H1 (cell line): ENCODE results near the gene PAK1IP1. TPM values are rescaled to one million over a fixed set of nuclear protein-coding genes. Genes with fewer than 3 reads are reported as not detected.

Experiments
- CTCF ChIA-PET: fragments of 300-600 bp; sonication (Branson Sonifier 250); formaldehyde crosslinking; loops from one replicate; lab custom pipeline; 2021; ENCODE audit not compliant: partially characterized antibody; lab: Charles Lee
- POLR2A ChIA-PET: fragments of 300-600 bp; sonication (Branson Sonifier 250); formaldehyde crosslinking; loops from one replicate; lab custom pipeline; 2021; ENCODE audit warnings: inconsistent platforms; ENCODE audit not compliant: partially characterized antibody; lab: Charles Lee
- DNase-seq, 2 experiments: peaks; one replicate each; pipeline versions ENCODE4 v3.0.0 to v3.0.0-alpha.2; 2010 to 2022; ENCODE audit warnings: low spot score in 2 of 2, low read depth in 1 of 2, mixed read lengths in 1 of 2
- FAIRE-seq: peaks from 2 replicates; lab custom pipeline; 2011; peaks lifted over from hg19 to GRCh38; lab: Jason Lieb, UNC
- H2AFZ ChIP-seq: 2 replicates; pipeline ENCODE4 v1.8.1; 2012; ENCODE audit warnings: low read length, inconsistent platforms
- H2AK5ac ChIP-seq: 2 replicates; pipeline ENCODE4 v1.6.1; 2013; ENCODE audit warnings: low read depth, low read length
- H2BK120ac ChIP-seq: replicated peaks from 2 replicates; pipeline ENCODE3; 2013; ENCODE audit warnings: low read depth, low read length, inconsistent platforms
- H2BK12ac ChIP-seq: 2 replicates; pipeline ENCODE4 v1.6.1; 2013; ENCODE audit warnings: low read depth, low read length
- H2BK15ac ChIP-seq: 2 replicates; pipeline ENCODE4 v1.6.1; 2013; ENCODE audit warnings: low read length
- H2BK20ac ChIP-seq: 2 replicates; pipeline ENCODE4 v1.6.1; 2013; ENCODE audit warnings: low read length
- H2BK5ac ChIP-seq: 2 replicates; pipeline ENCODE4 v1.6.1; 2013; ENCODE audit warnings: low read depth, low read length
- H3K14ac ChIP-seq: 2 replicates; pipeline ENCODE4 v1.6.1; 2013; ENCODE audit warnings: inconsistent platforms; ENCODE audit not compliant: insufficient read length
- H3K18ac ChIP-seq: 2 replicates; pipeline ENCODE4 v1.6.1; 2013; ENCODE audit warnings: low read length; ENCODE audit errors: extremely low read depth
- H3K23ac ChIP-seq: 2 replicates; pipeline ENCODE4 v1.6.1; 2013; ENCODE audit warnings: inconsistent platforms; ENCODE audit not compliant: insufficient read length
- H3K23me2 ChIP-seq: 2 replicates; pipeline ENCODE4 v1.6.1; 2013; ENCODE audit warnings: low read depth, low read length
- H3K27ac ChIP-seq: 2 replicates; pipeline ENCODE4 v1.6.1; 2011; ENCODE audit warnings: low read depth, low read length, inconsistent platforms
- H3K27me3 ChIP-seq, 4 experiments: replicated peaks in 1 of 4; 1 replicate in 1 of 4; 2 replicates in 3 of 4; pipeline versions ENCODE4 v1.6.1 to v1.8.1; 2011 to 2013; ENCODE audit warnings: low read length in 3 of 4, mild to moderate bottlenecking in 3 of 4, inconsistent platforms in 2 of 4, mixed read lengths in 2 of 4, moderate library complexity in 1 of 4; ENCODE audit not compliant: control insufficient read depth in 3 of 4, insufficient read depth in 3 of 4; ENCODE audit errors: extremely low read depth in 1 of 4
- H3K36me3 ChIP-seq, 4 experiments: 2 replicates each; pipeline versions ENCODE4 v1.6.1 to v1.8.1; 2011 to 2013; ENCODE audit warnings: mild to moderate bottlenecking in 4 of 4, low read length in 3 of 4, moderate library complexity in 2 of 4, control low read depth in 1 of 4, inconsistent platforms in 1 of 4; ENCODE audit not compliant: insufficient read depth in 4 of 4, control insufficient read depth in 2 of 4
- H3K4ac ChIP-seq: replicated peaks from 2 replicates; pipeline ENCODE3; 2013; ENCODE audit warnings: low read length, low read depth, mixed read lengths, inconsistent platforms; ENCODE audit not compliant: insufficient read length
- H3K4me1 ChIP-seq, 4 experiments: replicated peaks in 1 of 4; 1 replicate in 1 of 4; 2 replicates in 3 of 4; pipeline versions ENCODE4 v1.6.1 to v1.8.1; 2011 to 2013; ENCODE audit warnings: low read length in 3 of 4, inconsistent platforms in 2 of 4, mixed read lengths in 1 of 4; ENCODE audit not compliant: insufficient read depth in 4 of 4, control insufficient read depth in 3 of 4
- H3K4me2 ChIP-seq, 2 experiments: 2 replicates each; pipeline versions ENCODE4 v1.6.1 to v1.8.1; 2011 to 2013; ENCODE audit warnings: low read depth in 2 of 2, low read length in 2 of 2, control low read depth in 1 of 2, inconsistent platforms in 1 of 2, mild to moderate bottlenecking in 1 of 2; ENCODE audit not compliant: insufficient read depth in 1 of 2
- H3K4me3 ChIP-seq, 4 experiments: fragments of 200-600, 300-600 bp in 1 of 4; sonication (generic), shearing (Covaris generic), sonication (Bioruptor Twin) in 1 of 4; 2 replicates each; pipeline versions ENCODE4 v1.5.1 to v1.8.1; 2011 to 2016; ENCODE audit warnings: low read length in 4 of 4, low read depth in 3 of 4, control low read depth in 2 of 4, inconsistent platforms in 2 of 4, mild to moderate bottlenecking in 2 of 4, mixed read lengths in 1 of 4, moderate library complexity in 1 of 4; ENCODE audit not compliant: insufficient read depth in 2 of 4; ENCODE audit errors: extremely low read depth in 1 of 4
- H3K56ac ChIP-seq: replicated peaks from 2 replicates; pipeline ENCODE3; 2013; ENCODE audit warnings: low read depth, mild to moderate bottlenecking, mixed read lengths, low read length, inconsistent platforms; ENCODE audit not compliant: insufficient read length
- H3K79me1 ChIP-seq: 2 replicates; pipeline ENCODE4 v1.6.1; 2013; ENCODE audit warnings: low read depth, low read length, control low read depth
- H3K79me2 ChIP-seq, 2 experiments: 2 replicates each; pipeline versions ENCODE4 v1.6.1 to v1.8.1; 2012 to 2013; ENCODE audit warnings: low read length in 2 of 2, mild to moderate bottlenecking in 2 of 2, inconsistent platforms in 1 of 2; ENCODE audit not compliant: insufficient read depth in 2 of 2, control insufficient read depth in 1 of 2
- H3K9ac ChIP-seq, 4 experiments: replicated peaks in 1 of 4; 1 replicate in 1 of 4; 2 replicates in 3 of 4; pipeline versions ENCODE4 v1.6.1 to v1.8.1; 2011 to 2013; ENCODE audit warnings: low read depth in 3 of 4, low read length in 3 of 4, control low read depth in 2 of 4, mild to moderate bottlenecking in 2 of 4, moderate library complexity in 2 of 4, inconsistent platforms in 1 of 4; ENCODE audit errors: extremely low read depth in 1 of 4
- H3K9me3 ChIP-seq, 2 experiments: 2 replicates each; pipeline versions ENCODE4 v1.6.1 to v1.8.1; 2012 to 2013; ENCODE audit warnings: mild to moderate bottlenecking in 2 of 2, moderate library complexity in 2 of 2, control low read depth in 1 of 2, inconsistent platforms in 1 of 2, low read depth in 1 of 2, low read length in 1 of 2, mixed read lengths in 1 of 2; ENCODE audit not compliant: insufficient read depth in 2 of 2
- H4K20me1 ChIP-seq, 2 experiments: replicated peaks in 1 of 2; 2 replicates each; pipeline versions ENCODE3 to v1.8.1; 2011 to 2013; ENCODE audit warnings: inconsistent platforms in 2 of 2, low read length in 2 of 2, mild to moderate bottlenecking in 1 of 2; ENCODE audit not compliant: insufficient read depth in 2 of 2, control insufficient read depth in 1 of 2
- H4K5ac ChIP-seq: 2 replicates; pipeline ENCODE4 v1.6.1; 2013; ENCODE audit warnings: low read length, low read depth, mixed read lengths, inconsistent platforms; ENCODE audit not compliant: insufficient read length
- H4K8ac ChIP-seq: 2 replicates; pipeline ENCODE4 v1.8.0; 2013; ENCODE audit warnings: mild to moderate bottlenecking, moderate library complexity, low read length, inconsistent platforms; ENCODE audit not compliant: insufficient read depth; ENCODE audit errors: extremely low read depth
- H4K91ac ChIP-seq: replicated peaks from 2 replicates; pipeline ENCODE3; 2013; ENCODE audit warnings: low read length, mixed read lengths, inconsistent platforms; ENCODE audit not compliant: insufficient read length
- BRCA1 ChIP-seq: IDR thresholded peaks from 2 replicates; pipeline ENCODE4 v1.6.1; 2012; ENCODE audit warnings: low read depth, low read length, improper control_type of control experiment
- GABPA ChIP-seq: IDR thresholded peaks from 2 replicates; pipeline ENCODE4 v1.6.1; 2011; ENCODE audit warnings: mild to moderate bottlenecking, low read length, moderate library complexity, borderline replicate concordance; ENCODE audit not compliant: insufficient read depth
- HDAC6 ChIP-seq: IDR thresholded peaks from one replicate; pipeline ENCODE4 v1.7.1; 2012; ENCODE audit warnings: low read depth, mild to moderate bottlenecking, inconsistent platforms, low read length, moderate library complexity
- KDM1A ChIP-seq: fragments of 200-600, 300-600 bp; sonication (generic); IDR thresholded peaks from 2 replicates; pipeline ENCODE4 v1.7.1; 2016; ENCODE audit warnings: mild to moderate bottlenecking, low read length, borderline replicate concordance
- RNF2 ChIP-seq: fragments of 200-900, 300-1000 bp; sonication (generic); IDR thresholded peaks from 2 replicates; pipeline ENCODE4 v1.7.1; 2016; ENCODE audit warnings: borderline replicate concordance, low read depth, mild to moderate bottlenecking, antibody characterized with exemption, low read length; ENCODE audit not compliant: poor library complexity, severe bottlenecking; ENCODE audit errors: missing control alignments
- SIRT6 ChIP-seq: IDR thresholded peaks from one replicate; pipeline ENCODE4 v1.7.1; 2012; ENCODE audit warnings: low read length, inconsistent platforms
- TEAD4 ChIP-seq: IDR thresholded peaks from 2 replicates; pipeline ENCODE4 v1.6.1; 2012; ENCODE audit warnings: low read depth, low read length, inconsistent platforms, mixed read lengths
- ZNF274 ChIP-seq: IDR thresholded peaks from 2 replicates; pipeline ENCODE4 v1.7.0; 2012; ENCODE audit warnings: low read length, borderline replicate concordance; ENCODE audit errors: extremely low read depth
- WGBS, 2 experiments: shearing (Covaris generic) in 1 of 2; methylation state at CpG; one replicate each; pipeline versions ENCODE4 v1.1.6 to v1.1.7; 2013 to 2015; ENCODE audit warnings: low lambda C conversion rate in 2 of 2, mixed read lengths in 2 of 2, inconsistent platforms in 1 of 2, low coverage in 1 of 2, missing lambda C conversion rate in 1 of 2; ENCODE audit not compliant: insufficient replicate concordance in 2 of 2, insufficient coverage in 1 of 2, insufficient read length in 1 of 2; ENCODE audit errors: extremely low coverage in 1 of 2, missing lambda C conversion rate in 1 of 2; 5-methylcytosine and 5-hydroxymethylcytosine counted together
- polyA plus RNA-seq, 7 experiments: library from polyadenylated mRNA; depleted of rRNA in 3 of 7; stranded (reverse) in 5 of 7; unstranded in 2 of 7; fragments of >200 nt in 5 of 7; fragments of 200-250 nt in 2 of 7; gene quantifications; 1 replicate in 5 of 7; 2 replicates in 1 of 7; 4 replicates in 1 of 7; pipeline versions ENCODE4 v1.2.1 to v1.2.3, GENCODE V29; 2011 to 2013; ENCODE audit warnings: missing spikeins in 2 of 7, mixed read lengths in 2 of 7
- total RNA-seq: library from RNA; stranded (reverse); fragmentation: NEBNext Ultra II Directional; extraction: Animal tissue kit (Norgen Biotek cat#: 25700); gene quantifications from 2 replicates; pipeline ENCODE4 v1.2.1, GENCODE V29; 2021

The PAK1IP1 gene
- total and polyA plus RNA-seq, 2 of the 8 experiments (the other 6 are each of a cell fraction or from before 2014, with no cell fraction given) = 19.7 to 43.6 TPM

GRCh38 chr6:10746915-10747250 lies 52.1 kb downstream of the PAK1IP1 start:
- peak overlapping the region; percentile 66 to 77 for H3K4me2 ChIP-seq
- H2AK5ac ChIP-seq = no peak overlapping the region
- no peak overlapping the region for H4K91ac ChIP-seq
- H3K14ac ChIP-seq = no peak overlapping the region
- peaks cover 4 to 9% of the 10 kb centered on the region in 2 experiments for H4K20me1 ChIP-seq
- peaks cover 8 to 19% (median 16%) of the 10 kb centered on the region in 4 experiments; a peak in 7 of 8 replicates for H3K36me3 ChIP-seq
- peaks cover 5% of the 10 kb centered on the region for H3K79me1 ChIP-seq
- POLR2A ChIA-PET = interaction anchor here (0.9 to 4.0 kb wide), 8 partner anchors 9 to 225 kb away, joined by 3 to 39 read pairs (median 8); partner anchors contain the start of genes GCNT2 and TMEM14C
- no peak overlapping the region for H2BK20ac ChIP-seq
- H3K9me3 ChIP-seq = no peaks in the 10 kb centered on the region
- no peak overlapping the region for H2BK12ac ChIP-seq
- 0 out of 2 replicates have a peak overlapping the region, but pooled peaks have one; percentile 41 for H3K18ac ChIP-seq
- H2BK120ac ChIP-seq = no peak overlapping the region
- H3K79me2 ChIP-seq = peaks cover 9 to 39% of the 10 kb centered on the region in 2 experiments
- no peaks in the 10 kb centered on the region; a peak in 1 of 7 replicates for H3K27me3 ChIP-seq
- no peak overlapping the region for H2BK5ac ChIP-seq
- H4K5ac ChIP-seq = no peak overlapping the region
- peaks cover 0 to 8% (median 1%) of the 10 kb centered on the region in 4 experiments; a peak in 2 of 7 replicates for H3K4me1 ChIP-seq
- CTCF ChIA-PET = interaction anchor here (1.0 to 4.8 kb wide), 7 partner anchors 11 to 268 kb away, joined by 3 to 32 read pairs (median 5); partner anchors contain the start of gene TMEM14C
- no peak overlapping the region; a peak in 1 of 7 replicates for H3K9ac ChIP-seq
- TF ChIP-seq GABPA (no peak), BRCA1 (no peak), ZNF274 (no peak), SIRT6 (no peak), HDAC6 (no peak), KDM1A (no peak), TEAD4 (no peak), RNF2 (no peak)
- H3K23me2 ChIP-seq = peaks cover 4% of the 10 kb centered on the region; the same call in 1 of the 2 replicates
- no peak overlapping the region for H3K56ac ChIP-seq
- FAIRE-seq (no peak), DNase-seq (no peak)
- H2BK15ac ChIP-seq = no peak overlapping the region; the same call in 1 of the 2 replicates
- H3K4ac ChIP-seq = no peak overlapping the region
- 78% methylated on average over 9 of the region's 9 CpGs; no CpG with 5 or more reads in 1 of the 2 experiments for WGBS, 2 experiments
- H4K8ac ChIP-seq = no peak overlapping the region
- H3K4me3 ChIP-seq = peak overlapping the region in 3 of 4 experiments; percentile 40 to 91 (median 54); a peak in 6 of 8 replicates
- H3K23ac ChIP-seq = no peak overlapping the region
- H2AFZ ChIP-seq = peak overlapping the region; percentile 76
- H3K27ac ChIP-seq = no peak overlapping the region; the same call in 1 of the 2 replicates
